ENCODE results near the gene NDUFAF8.

- no peak for TF ChIP-seq CTCF (IDR thresholded peaks at IDR 0.05)
- no peak for TF ChIP-seq POLR2A (IDR thresholded peaks at IDR 0.05)
Observed at GRCh38 chr17:81197831-81198490, 41.2 kb upstream of the NDUFAF8 start.
